Smooth muscle cell (in vitro differentiated cells): Measurements from ENCODE around the gene AUP1. TPM values are rescaled to one million over a fixed set of nuclear protein-coding genes. Genes with fewer than 3 reads are reported as not detected.

ENCODE experiments used
- DNase-seq: peaks from one replicate; lab custom pipeline; 2025; ENCODE audit not compliant: unreplicated experiment; lab: John Stamatoyannopoulos, UW
- H2AFZ ChIP-seq: fragments of 200-600 bp; sonication (generic); 2 replicates; pipeline ENCODE4 v1.6.0; 2016; ENCODE audit warnings: antibody characterized with exemption, low read depth, mild to moderate bottlenecking
- H3F3A ChIP-seq: fragments of 200-600 bp; sonication (generic); 2 replicates; pipeline ENCODE4 v1.6.0; 2017; ENCODE audit warnings: antibody characterized with exemption, low read depth
- H3K27ac ChIP-seq: fragments of 200-600 bp; sonication (generic); 2 replicates; pipeline ENCODE4 v1.5.1; 2016; ENCODE audit warnings: low read depth, mild to moderate bottlenecking
- H3K27me3 ChIP-seq: fragments of 200-600 bp; sonication (generic); 2 replicates; pipeline ENCODE4 v1.6.1; 2016; ENCODE audit warnings: low read depth, mild to moderate bottlenecking
- H3K36me3 ChIP-seq: fragments of 200-600 bp; sonication (generic); 2 replicates; pipeline ENCODE4 v1.5.1; 2016; ENCODE audit warnings: low read depth
- H3K4me1 ChIP-seq: fragments of 200-600 bp; sonication (generic); 2 replicates; pipeline ENCODE4 v1.5.1; 2016; ENCODE audit warnings: low read depth
- H3K4me2 ChIP-seq: fragments of 200-600 bp; sonication (generic); 2 replicates; pipeline ENCODE4 v1.6.0; 2016; ENCODE audit warnings: mild to moderate bottlenecking
- H3K4me3 ChIP-seq: fragments of 200-600 bp; sonication (generic); 2 replicates; pipeline ENCODE4 v1.5.1; 2016; ENCODE audit warnings: mild to moderate bottlenecking
- H3K79me2 ChIP-seq: fragments of 200-600 bp; sonication (generic); 2 replicates; pipeline ENCODE4 v1.6.0; 2016; ENCODE audit warnings: low read depth, mild to moderate bottlenecking
- H3K9ac ChIP-seq: fragments of 200-600 bp; sonication (generic); 2 replicates; pipeline ENCODE4 v1.6.0; 2016; ENCODE audit warnings: low read depth
- H3K9me3 ChIP-seq: fragments of 200-600 bp; sonication (generic); replicated peaks from 2 replicates; pipeline ENCODE4 v1.5.1; 2016; ENCODE audit warnings: low read depth
- H4K20me1 ChIP-seq: fragments of 200-600 bp; sonication (generic); 2 replicates; pipeline ENCODE4 v1.6.0; 2016; ENCODE audit warnings: low read depth
- CTCF ChIP-seq: fragments of 200-600 bp; sonication (generic); IDR thresholded peaks from 2 replicates; pipeline ENCODE4 v1.5.1; 2017; ENCODE audit warnings: borderline replicate concordance, mild to moderate bottlenecking, antibody characterized with exemption; ENCODE audit not compliant: insufficient read depth, poor library complexity, severe bottlenecking
- WGBS: methylation state at CpG from one replicate; pipeline ENCODE4 v1.1.7; 2016; ENCODE audit warnings: low lambda C conversion rate; 5-methylcytosine and 5-hydroxymethylcytosine counted together
- polyA plus RNA-seq: library from polyadenylated mRNA; unstranded; fragments of >200 nt; fragmentation: Nextera tagmentation; extraction: Ambion mirVana; gene quantifications from 2 replicates; pipeline ENCODE4 v1.2.1, GENCODE V29; 2016
- total RNA-seq: library from RNA; depleted of rRNA; stranded (reverse); fragments of >200 nt; gene quantifications from 2 replicates; pipeline ENCODE4 v1.2.3, GENCODE V29; 2014

Gene AUP1
- total RNA-seq (83.4 and 104 TPM in 2 replicates), polyA plus RNA-seq (138 and 170 TPM in 2 replicates)

GRCh38 chr2:74529357-74530238, at the start of gene AUP1, which contains the start of gene HTRA2:
AUP1 (minus strand) TSS chr2:74529706; CDS start chr2:74529629, 77 bp downstream.
HTRA2 (plus strand) TSS chr2:74529933; CDS start chr2:74530007, 74 bp downstream.
- peak within 1 kb of the TSS; percentile 88 for H3K4me3 ChIP-seq
- peak within 1 kb of the TSS; percentile 71 for H3K27ac ChIP-seq
- H4K20me1 ChIP-seq, result peaks cover 11% of the 10 kb centered on the region
- DNase-seq, result peak; percentile 87
- no peaks in the 10 kb centered on the region for H3K9me3 ChIP-seq
- no peaks in the 10 kb centered on the region for H3K36me3 ChIP-seq
- WGBS, result 1% methylated on average over 85 of the region's 87 CpGs
- H2AFZ ChIP-seq, result peak within 1 kb of the TSS; percentile 69
- peaks cover 20% of the 10 kb centered on the region for H3F3A ChIP-seq
- no peaks in the 10 kb centered on the region for H3K27me3 ChIP-seq
- peaks cover 28% of the 10 kb centered on the region for H3K79me2 ChIP-seq
- H3K4me2 ChIP-seq, result peak within 1 kb of the TSS; percentile 99
- peaks cover 11% of the 10 kb centered on the region for H3K4me1 ChIP-seq
- TF ChIP-seq CTCF, result no peak
- H3K9ac ChIP-seq, result peak within 1 kb of the TSS; percentile 89

- peak overlapping the region; percentile 32 for H3K27ac ChIP-seq
- peaks cover 11% of the 10 kb centered on the region for H3K4me1 ChIP-seq
- no peak overlapping the region for H3K9ac ChIP-seq
- H3K36me3 ChIP-seq, result no peaks in the 10 kb centered on the region
- H3K27me3 ChIP-seq, result no peaks in the 10 kb centered on the region
- no peak for TF ChIP-seq CTCF
- no peaks in the 10 kb centered on the region for H3K79me2 ChIP-seq
- no peak for DNase-seq
- no peak overlapping the region for H2AFZ ChIP-seq
- H3F3A ChIP-seq, result peaks cover 53% of the 10 kb centered on the region
- no peaks in the 10 kb centered on the region for H3K9me3 ChIP-seq
- no peaks in the 10 kb centered on the region for H4K20me1 ChIP-seq
- no peak overlapping the region for H3K4me2 ChIP-seq
- H3K4me3 ChIP-seq, result no peak overlapping the region
- 94% methylated on average over 3 of the region's 3 CpGs for WGBS
These were observed 48.9 kb upstream of the AUP1 start for GRCh38 chr2:74578408-74578807.

DNA sequence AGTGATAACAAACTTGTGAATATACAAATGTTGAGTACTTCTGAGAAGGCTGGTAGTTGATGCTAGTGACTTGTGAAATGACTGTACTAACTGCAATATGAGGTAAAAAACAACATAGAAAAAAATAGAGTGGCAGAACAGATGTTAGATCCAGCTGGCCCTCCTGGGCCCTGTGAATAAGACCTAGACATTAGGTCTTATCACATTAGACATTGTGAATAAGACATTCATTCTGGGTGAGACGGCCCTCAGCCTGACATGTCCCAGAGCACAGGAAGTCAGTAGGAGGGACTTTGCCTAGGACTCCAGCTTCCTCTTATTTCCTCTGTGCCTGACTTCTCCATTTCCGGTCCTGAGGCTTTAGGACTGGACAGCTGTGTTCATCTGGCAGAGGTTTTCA, 47.9 kb upstream of the AUP1 start:
- Histone ChIP-seq H3K27ac (peak overlapping the region; percentile 76), H3K36me3 (no peaks in the 10 kb centered on the region), H4K20me1 (no peaks in the 10 kb centered on the region), H3K4me1 (peaks cover 7% of the 10 kb centered on the region), H3K4me3 (no peak overlapping the region), H3K9ac (no peak overlapping the region), H3K9me3 (no peaks in the 10 kb centered on the region), H3F3A (peaks cover 44% of the 10 kb centered on the region), H3K79me2 (no peaks in the 10 kb centered on the region), H3K4me2 (peak overlapping the region; percentile 31), H2AFZ (no peak overlapping the region), H3K27me3 (no peaks in the 10 kb centered on the region)
- no peak for DNase-seq
- TF ChIP-seq CTCF, result no peak
- WGBS, result 33% methylated on average over 2 of the region's 2 CpGs
